Mucosa of descending colon (tissue), 3 donors: ENCODE results near the gene OR51B4. TPM values are rescaled to one million over a fixed set of nuclear protein-coding genes. Genes with fewer than 3 reads are reported as not detected.
"Not testable (repeated sequence)": the region's sequence is repeated elsewhere in the genome, so short reads cannot be mapped to it uniquely, and the experiment has no call there.

Experiments
- ATAC-seq: fragments of 200-7000 bp; cut with Tn5 transposase; one replicate; pipeline ENCODE4 v1.9.1; 2020; ENCODE audit warnings: mild to moderate bottlenecking, moderate library complexity
- DNase-seq, 3 donors: peaks; one replicate each; pipeline ENCODE4 v3.0.0-alpha.2; 2020
- H3K36me3 ChIP-seq: fragments of 200-600 bp; one replicate; pipeline ENCODE4 v1.8.0; 2021; ENCODE audit warnings: low read depth, mild to moderate bottlenecking
- H3K4me1 ChIP-seq: fragments of 200-600 bp; one replicate; pipeline ENCODE4 v1.8.0; 2021; ENCODE audit warnings: low read depth, mild to moderate bottlenecking
- H3K4me3 ChIP-seq: fragments of 200-600 bp; one replicate; pipeline ENCODE4 v1.8.0; 2021; ENCODE audit warnings: mild to moderate bottlenecking
- H3K9me3 ChIP-seq: fragments of 200-600 bp; one replicate; pipeline ENCODE4 v1.8.0; 2021; ENCODE audit warnings: mild to moderate bottlenecking
- CTCF ChIP-seq: fragments of 200-600 bp; IDR thresholded peaks from one replicate; pipeline ENCODE4 v1.8.0; 2022; ENCODE audit warnings: antibody characterized with exemption, mild to moderate bottlenecking
- intact Hi-C, 2 donors: fragments of 100-400 bp; cut with DNase I in 1 of 2; cut with micrococcal nuclease in 1 of 2; formaldehyde crosslinking; loops; one replicate each; pipeline versions ENCODE4 v1.11.0 to v1.11.1; 2022; cut with DNase I, micrococcal nuclease
- total RNA-seq, 3 donors: library from RNA; stranded (reverse); fragmentation: NEBNext Ultra II Directional in 2 of 3; extraction: Animal tissue kit (Norgen Biotek cat#: 25700) in 2 of 3; gene quantifications; one replicate each; pipeline versions ENCODE4 v1.2.1 to v1.2.4, GENCODE V29; 2021 to 2023
- donor health status: DM: no; HTN: no; CAD: no; lungs with moderate emphysema.
- donor health status: DM: no; HTN: no; CAD: no.
- donor health status: DM: no; HTN: yes; CAD: no.

Gene OR51B4
- total RNA-seq, 3 donors from 2014 or later: not detected

GRCh38 chr11:5317292-5317691, 15.5 kb upstream of the OR51B4 start:
- no peaks in the 10 kb centered on the region for H3K9me3 ChIP-seq
- DNase-seq: no peak
- no peak for TF ChIP-seq CTCF
- H3K4me3 ChIP-seq: no peak overlapping the region
- intact Hi-C loops: no loop called here
- no peak for ATAC-seq
- no peaks in the 10 kb centered on the region for H3K4me1 ChIP-seq
- H3K36me3 ChIP-seq: no peaks in the 10 kb centered on the region

DNA sequence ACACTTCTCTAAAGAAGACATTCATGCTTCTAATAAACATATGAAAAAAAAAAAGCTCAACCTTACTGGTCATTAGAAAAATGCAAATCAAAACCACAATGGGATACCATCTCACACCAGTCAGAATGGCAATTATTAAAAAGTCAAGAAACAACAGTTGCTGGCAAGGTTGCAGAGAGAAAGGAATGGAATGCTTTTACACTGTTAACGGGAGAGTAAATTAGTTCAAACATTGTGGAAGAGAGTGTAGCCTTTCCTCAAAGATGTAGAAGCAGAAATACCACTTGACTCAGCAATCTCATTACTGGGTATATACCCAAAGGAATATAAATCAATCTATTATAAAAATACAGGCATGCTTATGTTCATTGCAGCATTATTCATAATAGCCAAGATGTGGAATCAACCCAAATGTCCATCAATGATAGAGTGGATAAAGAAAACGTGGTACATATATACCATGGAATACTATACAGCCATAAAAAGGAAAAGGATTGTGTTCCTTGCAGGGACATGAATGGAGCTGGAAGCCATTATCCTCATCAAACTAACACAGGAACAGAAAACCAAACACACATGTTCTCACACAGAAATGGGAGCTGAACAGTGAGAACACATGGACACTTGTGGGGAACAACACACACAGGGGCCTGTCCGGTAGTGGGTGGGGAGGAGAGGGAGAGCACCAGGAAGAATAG, 11.7 kb upstream of the OR51B4 start:
- DNase-seq, ATAC-seq, intact Hi-C loops, H3K9me3 ChIP-seq, H3K4me3 ChIP-seq, H3K4me1 ChIP-seq, H3K36me3 ChIP-seq: not testable (repeated sequence)

- no peak for ATAC-seq
- TF ChIP-seq CTCF: no peak
- Histone ChIP-seq H3K4me1 (no peaks in the 10 kb centered on the region), H3K36me3 (no peaks in the 10 kb centered on the region), H3K4me3 (no peak overlapping the region), H3K9me3 (no peaks in the 10 kb centered on the region)
- DNase-seq: no peak
- intact Hi-C loops: no loop called here
These were observed 8.7 kb upstream of the OR51B4 start for GRCh38 chr11:5310423-5310822.

- DNase-seq (no peak), ATAC-seq (no peak)
- no peak for TF ChIP-seq CTCF
- no peaks in the 10 kb centered on the region for H3K36me3 ChIP-seq
- H3K9me3 ChIP-seq: no peaks in the 10 kb centered on the region
- no peaks in the 10 kb centered on the region for H3K4me1 ChIP-seq
- H3K4me3 ChIP-seq: no peak overlapping the region
- intact Hi-C loops: no loop called here
These were observed 5.7 kb upstream of the OR51B4 start for GRCh38 chr11:5307256-5308019.

DNA sequence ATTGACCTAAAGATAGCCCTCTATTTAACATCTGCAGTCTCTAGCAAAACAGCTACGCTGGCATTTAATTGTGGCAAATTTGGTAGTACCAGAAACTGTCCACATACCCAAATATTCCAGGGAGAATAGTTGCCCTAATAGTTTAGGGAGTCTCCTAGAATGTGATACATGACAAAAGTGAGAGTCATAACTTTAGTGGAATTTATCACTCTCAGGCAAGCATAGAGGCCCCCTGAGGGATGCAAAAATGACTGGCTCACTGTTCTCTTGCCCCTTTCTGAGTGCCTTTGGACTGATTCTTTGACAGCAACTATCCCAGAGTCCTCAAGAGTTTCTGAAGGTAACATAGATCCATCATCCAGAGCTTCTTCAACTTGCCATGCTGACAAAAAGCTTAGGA, 2.3 kb upstream of the OR51B4 start:
- H3K4me1 ChIP-seq: no peaks in the 10 kb centered on the region
- no peak overlapping the region for H3K4me3 ChIP-seq
- H3K9me3 ChIP-seq: no peaks in the 10 kb centered on the region
- H3K36me3 ChIP-seq: no peaks in the 10 kb centered on the region
- TF ChIP-seq CTCF: no peak
- no peak for DNase-seq
- no peak for ATAC-seq
- intact Hi-C loops: no loop called here

DNA sequence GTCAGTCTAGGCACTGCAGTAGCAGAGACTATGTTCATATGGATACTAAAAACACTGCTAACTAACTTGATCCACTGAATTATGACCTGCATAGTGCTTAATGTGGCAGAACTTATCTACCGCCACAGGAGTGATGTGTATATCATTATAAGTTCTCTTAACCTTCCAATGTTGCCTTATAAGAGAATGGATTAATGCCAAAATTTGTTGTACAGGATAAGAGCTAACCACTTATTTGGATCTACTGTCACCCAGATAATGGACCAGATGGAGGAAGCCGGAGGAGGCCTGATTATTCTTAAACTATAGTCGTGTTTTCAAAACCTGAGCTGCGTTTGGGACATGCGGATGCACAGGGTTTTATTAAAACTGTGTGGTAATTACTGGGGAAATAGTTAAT, 1.9 kb upstream of the OR51B4 start:
- no peaks in the 10 kb centered on the region for H3K4me1 ChIP-seq
- no peak for TF ChIP-seq CTCF
- no peaks in the 10 kb centered on the region for H3K9me3 ChIP-seq
- no peak overlapping the region for H3K4me3 ChIP-seq
- H3K36me3 ChIP-seq: no peaks in the 10 kb centered on the region
- intact Hi-C loops: no loop called here
- ATAC-seq (no peak), DNase-seq (no peak)
